H9 (cell line): ENCODE results near the gene NPTX2. TPM values are rescaled to one million over a fixed set of nuclear protein-coding genes. Genes with fewer than 3 reads are reported as not detected.

ENCODE experiments used
- DNase-seq: peaks from one replicate; pipeline ENCODE4 v3.0.0-alpha.2; 2017
- H2AFZ ChIP-seq: one replicate; pipeline ENCODE4 v1.6.1; 2013; ENCODE audit warnings: mild to moderate bottlenecking, low read length, control low read depth, moderate library complexity
- H2AK5ac ChIP-seq: 2 replicates; pipeline ENCODE4 v1.6.1; 2013; ENCODE audit warnings: low read length, control low read depth, mixed read lengths; ENCODE audit not compliant: insufficient read length
- H2BK120ac ChIP-seq: one replicate; pipeline ENCODE4 v1.6.1; 2013; ENCODE audit warnings: low read depth, mild to moderate bottlenecking, low read length, control low read depth, inconsistent platforms; ENCODE audit not compliant: poor library complexity, severe bottlenecking
- H2BK12ac ChIP-seq: 2 replicates; pipeline ENCODE4 v1.6.1; 2013; ENCODE audit warnings: low read length, control low read depth, mixed read lengths, low read depth; ENCODE audit not compliant: insufficient read length
- H2BK15ac ChIP-seq: 2 replicates; pipeline ENCODE4 v1.6.1; 2013; ENCODE audit warnings: low read depth, low read length, control low read depth
- H2BK20ac ChIP-seq: one replicate; pipeline ENCODE4 v1.6.1; 2013; ENCODE audit warnings: low read depth, mild to moderate bottlenecking, low read length, control low read depth, inconsistent platforms; ENCODE audit not compliant: poor library complexity, severe bottlenecking
- H2BK5ac ChIP-seq: 2 replicates; pipeline ENCODE4 v1.6.1; 2013; ENCODE audit warnings: low read length, control low read depth, mixed read lengths; ENCODE audit not compliant: insufficient read length
- H3K14ac ChIP-seq: 2 replicates; pipeline ENCODE4 v1.6.1; 2013; ENCODE audit warnings: low read length, control low read depth; ENCODE audit not compliant: insufficient read depth
- H3K18ac ChIP-seq: 2 replicates; pipeline ENCODE4 v1.6.1; 2013; ENCODE audit warnings: low read depth, mild to moderate bottlenecking, mixed read lengths, low read length, control low read depth; ENCODE audit not compliant: insufficient read length
- H3K23ac ChIP-seq: 2 replicates; pipeline ENCODE4 v1.6.1; 2013; ENCODE audit warnings: low read length, control low read depth, mixed read lengths, low read depth; ENCODE audit not compliant: insufficient read length
- H3K23me2 ChIP-seq: 2 replicates; pipeline ENCODE4 v1.6.1; 2013; ENCODE audit warnings: low read depth, mild to moderate bottlenecking, mixed read lengths, low read length, control low read depth; ENCODE audit not compliant: insufficient read length, poor library complexity, severe bottlenecking
- H3K27ac ChIP-seq: 2 replicates; pipeline ENCODE4 v1.5.1; 2013; ENCODE audit warnings: low read length, control low read depth, mixed read lengths, low read depth; ENCODE audit not compliant: insufficient read length
- H3K27me3 ChIP-seq: 2 replicates; pipeline ENCODE4 v1.6.1; 2013; ENCODE audit warnings: low read length, control low read depth, inconsistent platforms; ENCODE audit not compliant: insufficient read depth
- H3K4ac ChIP-seq: 2 replicates; pipeline ENCODE4 v1.6.1; 2013; ENCODE audit warnings: low read depth, mild to moderate bottlenecking, control low read depth, inconsistent platforms, low read length, moderate library complexity
- H3K4me1 ChIP-seq: 2 replicates; pipeline ENCODE4 v1.6.1; 2013; ENCODE audit warnings: low read length, control low read depth, inconsistent platforms; ENCODE audit not compliant: insufficient read depth
- H3K4me2 ChIP-seq: 2 replicates; pipeline ENCODE4 v1.6.1; 2013; ENCODE audit warnings: low read length, control low read depth, mixed read lengths; ENCODE audit not compliant: insufficient read length, insufficient read depth
- H3K56ac ChIP-seq: 2 replicates; pipeline ENCODE4 v1.6.1; 2013; ENCODE audit warnings: low read depth, mild to moderate bottlenecking, mixed read lengths, low read length, control low read depth; ENCODE audit not compliant: insufficient read length
- H3K79me1 ChIP-seq: 2 replicates; pipeline ENCODE4 v1.6.1; 2013; ENCODE audit warnings: low read depth, mild to moderate bottlenecking, moderate library complexity, low read length, control low read depth, inconsistent platforms; ENCODE audit not compliant: insufficient read depth, poor library complexity, severe bottlenecking
- H3K79me2 ChIP-seq: 2 replicates; pipeline ENCODE4 v1.6.1; 2013; ENCODE audit warnings: low read length, control low read depth, inconsistent platforms; ENCODE audit not compliant: insufficient read depth
- H3K9ac ChIP-seq: 2 replicates; pipeline ENCODE4 v1.6.1; 2013; ENCODE audit warnings: low read length, control low read depth, mixed read lengths; ENCODE audit not compliant: insufficient read length; ENCODE audit errors: extremely low read depth
- H3K9me3 ChIP-seq: one replicate; pipeline ENCODE4 v1.6.1; 2013; ENCODE audit warnings: low read depth, low read length, inconsistent platforms; ENCODE audit not compliant: control insufficient read depth
- H3T11ph ChIP-seq: one replicate; pipeline ENCODE4 v1.6.1; 2013; ENCODE audit warnings: mild to moderate bottlenecking, low read length, control low read depth, inconsistent platforms
- H4K20me1 ChIP-seq: one replicate; pipeline ENCODE4 v1.6.1; 2013; ENCODE audit not compliant: control insufficient read depth, insufficient read length, insufficient read depth
- H4K5ac ChIP-seq: 2 replicates; pipeline ENCODE4 v1.6.1; 2013; ENCODE audit warnings: low read depth, mild to moderate bottlenecking, mixed read lengths, low read length, control low read depth; ENCODE audit not compliant: insufficient read length
- H4K8ac ChIP-seq: replicated peaks from 2 replicates; pipeline ENCODE4 v1.6.1; 2013; ENCODE audit warnings: low read length, control low read depth, mixed read lengths, low read depth; ENCODE audit not compliant: insufficient read length
- H4K91ac ChIP-seq: 2 replicates; pipeline ENCODE4 v1.6.1; 2013; ENCODE audit warnings: low read depth, mild to moderate bottlenecking, moderate library complexity, mixed read lengths, low read length, control low read depth; ENCODE audit not compliant: insufficient read length
- H3K27ac Mint-ChIP-seq, 3 experiments: 2 replicates in 2 of 3; 3 replicates in 1 of 3; pipeline ENCODE4 v1.8.0; 2020 to 2021; ENCODE audit warnings: mixed read lengths in 3 of 3, mild to moderate bottlenecking in 1 of 3, moderate library complexity in 1 of 3
- H3K27me3 Mint-ChIP-seq: 2 replicates; pipeline ENCODE4 v1.8.0; 2021; ENCODE audit warnings: low read depth, mild to moderate bottlenecking, moderate library complexity, mixed read lengths
- H3K36me3 Mint-ChIP-seq, 3 experiments: 2 replicates in 2 of 3; 3 replicates in 1 of 3; pipeline ENCODE4 v1.8.0; 2020 to 2021; ENCODE audit warnings: low read depth in 3 of 3, mixed read lengths in 3 of 3; ENCODE audit not compliant: insufficient read depth in 1 of 3
- H3K4me1 Mint-ChIP-seq, 2 experiments: 2 replicates each; pipeline ENCODE4 v1.8.0; 2020; ENCODE audit warnings: mixed read lengths in 2 of 2
- H3K4me3 Mint-ChIP-seq, 2 experiments: 2 replicates in 1 of 2; 3 replicates in 1 of 2; pipeline ENCODE4 v1.8.0; 2020 to 2021; ENCODE audit warnings: mild to moderate bottlenecking in 2 of 2, mixed read lengths in 2 of 2, moderate library complexity in 1 of 2
- H3K9me3 Mint-ChIP-seq, 2 experiments: 2 replicates in 1 of 2; 3 replicates in 1 of 2; pipeline ENCODE4 v1.8.0; 2020; ENCODE audit warnings: mild to moderate bottlenecking in 2 of 2, mixed read lengths in 2 of 2, moderate library complexity in 1 of 2
- WGBS: extraction: QIAGEN DNeasy Blood & Tissue Kit; methylation state at CpG from one replicate; pipeline ENCODE4 v1.1.7; 2013; ENCODE audit warnings: missing lambda C conversion rate, low lambda C conversion rate, mixed read lengths; ENCODE audit not compliant: insufficient read length; ENCODE audit errors: extremely low coverage; 5-methylcytosine and 5-hydroxymethylcytosine counted together
- total RNA-seq: library from RNA; stranded (reverse); gene quantifications from 2 replicates; pipeline ENCODE4 v1.2.1, GENCODE V29; 2021
- TF ChIP-seq, protein P1 (sequence below): fragments of 200-600 bp; sonication (generic); conservative IDR thresholded peaks from 3 replicates; pipeline ENCODE4 v1.8.0; 2021; ENCODE audit warnings: antibody characterized with exemption, mild to moderate bottlenecking

NPTX2 gene
- total RNA-seq, 1 experiment from 2014 or later = 8.4 TPM

DNA sequence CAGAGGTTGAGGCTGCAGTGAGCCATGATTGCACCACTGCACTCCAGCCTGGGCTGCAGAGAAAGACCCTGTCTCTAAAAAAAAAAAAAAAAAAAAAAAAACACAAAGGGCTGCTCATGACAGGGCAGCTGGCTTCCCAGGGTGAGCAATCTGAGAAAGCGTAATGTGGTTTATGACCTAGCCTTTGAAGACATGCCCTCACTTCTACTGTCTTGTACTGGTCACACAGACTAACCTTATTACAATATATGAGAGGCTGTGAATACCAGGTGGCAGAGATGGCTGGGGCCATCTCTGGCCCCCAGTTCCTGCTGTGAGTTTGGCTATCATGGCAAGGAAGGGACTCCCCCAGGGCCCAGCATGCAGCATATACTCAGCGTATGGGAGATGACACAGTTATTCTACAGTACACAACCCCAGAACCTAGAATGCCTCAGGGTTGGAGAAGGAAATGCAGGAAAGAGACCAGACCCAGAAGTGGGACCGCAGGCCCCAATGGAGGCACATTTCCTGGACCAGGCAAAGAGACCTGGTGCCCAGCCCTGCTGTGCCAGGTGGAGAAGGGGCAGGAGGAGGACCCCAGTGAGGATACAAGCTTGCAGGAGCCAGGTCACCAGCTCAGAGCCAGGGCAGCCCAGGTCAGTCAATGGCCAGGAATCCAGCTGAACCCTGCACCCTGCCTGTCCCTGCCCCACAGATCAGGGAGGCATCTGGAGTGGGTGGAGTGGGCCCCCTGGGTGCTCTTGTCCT is 26.3 kb downstream of the NPTX2 start:
- Mint-ChIP-seq H3K4me1 (peaks cover 1 to 8% of the 10 kb centered on the region in 2 experiments; a peak in 2 of 4 replicates), H3K36me3 (peaks cover 0 to 5% (median 4%) of the 10 kb centered on the region in 3 experiments; a peak in 3 of 7 replicates), H3K9me3 (peaks cover 6% of the 10 kb centered on the region in 2 experiments; a peak in 4 of 5 replicates), H3K27me3 (peaks cover 13% of the 10 kb centered on the region), H3K4me3 (no peak overlapping the region), H3K27ac (no peak overlapping the region)
- Histone ChIP-seq H3K4me1 (no peaks in the 10 kb centered on the region), H3K18ac (no peak overlapping the region), H2BK15ac (no peak overlapping the region), H2BK12ac (no peak overlapping the region), H3K27ac (no peak overlapping the region), H2AFZ (no peak overlapping the region), H2BK5ac (no peak overlapping the region), H3K14ac (peak overlapping the region; percentile 72; the same call in 1 of the 2 replicates), H3K4me2 (no peak overlapping the region), H3K9ac (no peak overlapping the region), H4K5ac (no peak overlapping the region), H3K56ac (no peak overlapping the region), H3K79me1 (no peaks in the 10 kb centered on the region), H3K27me3 (no peaks in the 10 kb centered on the region), H2BK20ac (no peak overlapping the region), H3K4ac (no peak overlapping the region), H3K23me2 (no peaks in the 10 kb centered on the region), H4K91ac (no peak overlapping the region), H2BK120ac (no peak overlapping the region), H3T11ph (no peak overlapping the region), H4K20me1 (no peaks in the 10 kb centered on the region), H3K23ac (no peak overlapping the region), H3K9me3 (no peaks in the 10 kb centered on the region), H2AK5ac (no peak overlapping the region), H4K8ac (no peak overlapping the region), H3K79me2 (no peaks in the 10 kb centered on the region)
- WGBS = no CpG with 5 or more reads among the region's 3 CpGs
- DNase-seq = no peak
- TF ChIP-seq, protein P1, sequence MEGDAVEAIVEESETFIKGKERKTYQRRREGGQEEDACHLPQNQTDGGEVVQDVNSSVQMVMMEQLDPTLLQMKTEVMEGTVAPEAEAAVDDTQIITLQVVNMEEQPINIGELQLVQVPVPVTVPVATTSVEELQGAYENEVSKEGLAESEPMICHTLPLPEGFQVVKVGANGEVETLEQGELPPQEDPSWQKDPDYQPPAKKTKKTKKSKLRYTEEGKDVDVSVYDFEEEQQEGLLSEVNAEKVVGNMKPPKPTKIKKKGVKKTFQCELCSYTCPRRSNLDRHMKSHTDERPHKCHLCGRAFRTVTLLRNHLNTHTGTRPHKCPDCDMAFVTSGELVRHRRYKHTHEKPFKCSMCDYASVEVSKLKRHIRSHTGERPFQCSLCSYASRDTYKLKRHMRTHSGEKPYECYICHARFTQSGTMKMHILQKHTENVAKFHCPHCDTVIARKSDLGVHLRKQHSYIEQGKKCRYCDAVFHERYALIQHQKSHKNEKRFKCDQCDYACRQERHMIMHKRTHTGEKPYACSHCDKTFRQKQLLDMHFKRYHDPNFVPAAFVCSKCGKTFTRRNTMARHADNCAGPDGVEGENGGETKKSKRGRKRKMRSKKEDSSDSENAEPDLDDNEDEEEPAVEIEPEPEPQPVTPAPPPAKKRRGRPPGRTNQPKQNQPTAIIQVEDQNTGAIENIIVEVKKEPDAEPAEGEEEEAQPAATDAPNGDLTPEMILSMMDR = no peak
